HG03108 (cell line): ENCODE measurements around the gene GCK.

Source experiments
- ATAC-seq: cut with Tn5 transposase; IDR thresholded peaks from one replicate; pipeline ENCODE4 v1.9.1; 2021; ENCODE audit warnings: moderate library complexity; ENCODE audit not compliant: unreplicated experiment

Gene GCK

GRCh38 chr7:44189286-44189992 lies at the start of gene GCK:
GCK (minus strand) TSS chr7:44189439; CDS start chr7:44188953, 486 bp downstream.
- ATAC-seq: no peak

- no peak for ATAC-seq
These were observed 49.0 kb upstream of the GCK start for GRCh38 chr7:44238116-44238695.

GRCh38 chr7:44237696-44238095 lies 48.5 kb upstream of the GCK start:
- no peak for ATAC-seq

GRCh38 chr7:44236333-44236728 lies 47.1 kb upstream of the GCK start:
- ATAC-seq: no peak

GRCh38 chr7:44235582-44236332 lies 46.5 kb upstream of the GCK start:
- ATAC-seq: no peak

- ATAC-seq: no peak
These were observed 45.8 kb upstream of the GCK start for GRCh38 chr7:44235066-44235465.

- no peak for ATAC-seq
These were observed 43.9 kb upstream of the GCK start for GRCh38 chr7:44232901-44233715.

- ATAC-seq: no peak
These were observed 43.2 kb upstream of the GCK start for GRCh38 chr7:44232396-44232795.

GRCh38 chr7:44231088-44231487 lies 41.8 kb upstream of the GCK start:
- no peak for ATAC-seq

- ATAC-seq: no peak
These were observed 41.0 kb upstream of the GCK start for GRCh38 chr7:44230286-44230685.

GRCh38 chr7:44229546-44230105 lies 40.4 kb upstream of the GCK start:
- no peak for ATAC-seq

- no peak for ATAC-seq
These were observed 39.5 kb upstream of the GCK start for GRCh38 chr7:44228571-44229350.

GRCh38 chr7:44227911-44228310 lies 38.7 kb upstream of the GCK start:
- ATAC-seq: no peak

GRCh38 chr7:44226396-44226753 lies 37.1 kb upstream of the GCK start:
- no peak for ATAC-seq

GRCh38 chr7:44225566-44226395 lies 36.5 kb upstream of the GCK start:
- ATAC-seq: no peak

GRCh38 chr7:44224974-44225565 lies 35.8 kb upstream of the GCK start:
- no peak for ATAC-seq

GRCh38 chr7:44224080-44224973 lies 35.1 kb upstream of the GCK start:
- ATAC-seq: no peak
